Stimulated activated memory B cell treated with anti-CD40 and anti-IgM and Interleukin-4, amounts not matched to agents 10 μg/mL and 1 μg/mL and 100 μg/mL, for 72 hours (primary cell): ENCODE results near the gene LRRC26.

ENCODE experiments used
- ATAC-seq: fragments of 150-1000 bp; cut with Tn5 transposase; 2 replicates; pipeline ENCODE4 v1.10.0; 2021
- H3K27ac Mint-ChIP-seq: one replicate; pipeline ENCODE4 v1.8.0; 2022; ENCODE audit warnings: mild to moderate bottlenecking, mixed read lengths
- H3K27me3 Mint-ChIP-seq: one replicate; pipeline ENCODE4 v1.8.0; 2022; ENCODE audit warnings: mixed read lengths
- H3K36me3 Mint-ChIP-seq: one replicate; pipeline ENCODE4 v1.8.0; 2022; ENCODE audit warnings: mixed read lengths
- H3K4me1 Mint-ChIP-seq: one replicate; pipeline ENCODE4 v1.8.0; 2022; ENCODE audit warnings: mixed read lengths
- H3K4me3 Mint-ChIP-seq: one replicate; pipeline ENCODE4 v1.8.0; 2022; ENCODE audit warnings: mild to moderate bottlenecking, moderate library complexity, mixed read lengths
- H3K9me3 Mint-ChIP-seq: one replicate; pipeline ENCODE4 v1.8.0; 2022; ENCODE audit warnings: mixed read lengths

Gene LRRC26

GRCh38 chr9:137178939-137179630 is 9.2 kb upstream of the LRRC26 start:
- no peak for ATAC-seq
- no peak overlapping the region for H3K4me3 Mint-ChIP-seq
- H3K27me3 Mint-ChIP-seq, result no peaks in the 10 kb centered on the region
- no peak overlapping the region for H3K27ac Mint-ChIP-seq
- H3K36me3 Mint-ChIP-seq, result peaks cover 51% of the 10 kb centered on the region
- peaks cover 10% of the 10 kb centered on the region for H3K4me1 Mint-ChIP-seq
- H3K9me3 Mint-ChIP-seq, result no peaks in the 10 kb centered on the region

- Mint-ChIP-seq H3K9me3 (no peaks in the 10 kb centered on the region), H3K4me3 (no peak overlapping the region), H3K27me3 (peaks cover 3% of the 10 kb centered on the region), H3K27ac (no peak overlapping the region), H3K36me3 (peaks cover 44% of the 10 kb centered on the region), H3K4me1 (peaks cover 8% of the 10 kb centered on the region)
- no peak for ATAC-seq
These were observed 8.5 kb upstream of the LRRC26 start for GRCh38 chr9:137178201-137178938.

DNA sequence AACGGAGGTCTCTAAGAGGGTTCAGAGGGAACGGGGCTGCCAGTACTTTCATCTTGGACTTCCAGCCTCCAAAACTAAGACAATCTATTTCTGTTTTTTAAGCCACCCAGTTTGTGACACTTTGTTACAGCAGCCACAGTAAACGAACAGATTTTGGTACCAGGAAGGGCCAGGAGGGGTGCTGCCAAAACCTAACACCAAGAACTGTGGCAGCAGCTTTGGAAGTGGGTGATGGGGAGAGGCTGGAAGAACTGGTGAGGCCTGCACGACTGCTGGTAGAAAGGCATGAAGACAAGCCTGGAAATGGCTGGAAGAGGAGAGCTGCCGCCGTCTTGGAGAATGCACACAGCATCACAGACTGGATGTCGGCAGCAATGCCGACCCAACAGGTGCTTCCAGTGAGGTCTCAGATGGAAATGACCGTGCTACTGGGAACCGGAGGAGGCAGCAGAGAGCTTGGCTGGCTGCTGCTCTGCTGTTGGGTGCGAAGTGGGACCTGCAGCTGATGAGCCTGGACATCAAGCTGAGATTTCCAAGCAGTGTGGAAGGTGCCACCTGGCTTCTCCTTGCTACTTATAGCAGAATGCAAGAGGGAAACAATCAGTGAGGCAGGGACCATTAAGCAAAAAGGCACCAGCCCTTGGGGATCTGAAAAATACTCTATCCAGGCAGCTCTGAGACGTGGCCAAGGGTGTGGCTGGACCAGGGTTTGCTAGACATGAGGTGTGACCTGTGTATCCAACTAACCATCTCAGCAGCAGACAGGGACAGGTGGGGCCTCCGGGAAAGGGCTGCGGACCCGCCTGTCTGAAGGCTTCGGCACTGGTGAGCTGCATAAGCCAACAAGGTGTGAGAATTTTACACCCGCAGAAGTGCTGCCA is 6.7 kb upstream of the LRRC26 start:
- H3K27ac Mint-ChIP-seq, result no peak overlapping the region
- H3K9me3 Mint-ChIP-seq, result no peaks in the 10 kb centered on the region
- H3K4me1 Mint-ChIP-seq, result peaks cover 8% of the 10 kb centered on the region
- H3K4me3 Mint-ChIP-seq, result no peak overlapping the region
- no peak for ATAC-seq
- peaks cover 12% of the 10 kb centered on the region for H3K27me3 Mint-ChIP-seq
- H3K36me3 Mint-ChIP-seq, result peaks cover 29% of the 10 kb centered on the region

GRCh38 chr9:137175345-137175961 is 5.6 kb upstream of the LRRC26 start:
- ATAC-seq, result no peak
- no peak overlapping the region for H3K27ac Mint-ChIP-seq

DNA sequence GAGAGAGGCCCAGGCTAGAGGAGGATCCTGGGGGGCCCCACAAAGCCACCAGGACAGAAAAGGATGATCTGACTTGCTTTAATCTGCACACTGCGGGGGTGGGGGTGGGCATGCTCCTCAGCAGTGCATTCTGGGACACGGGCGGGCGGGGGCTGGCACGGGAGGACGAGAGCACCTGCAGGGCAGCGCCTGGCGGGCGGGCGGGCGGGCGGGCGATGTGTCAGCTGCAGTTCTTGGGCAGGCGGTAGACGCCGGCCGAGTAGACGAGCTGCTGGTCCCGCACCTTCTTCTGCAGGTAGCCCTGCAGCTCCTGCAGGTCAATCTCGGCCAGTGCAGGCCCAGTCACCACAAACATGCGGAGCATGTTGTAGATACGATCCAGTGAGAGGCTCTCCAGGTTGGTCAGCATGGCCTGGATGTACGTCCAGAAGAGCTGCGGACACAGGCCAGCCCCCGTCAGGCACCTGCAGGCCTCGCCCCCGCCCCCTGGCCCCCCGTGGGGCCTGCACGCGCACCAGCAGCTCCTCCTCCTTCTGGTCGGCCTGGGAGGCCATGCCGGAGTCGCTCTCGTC is 5.0 kb upstream of the LRRC26 start:
- no peak for ATAC-seq
- Mint-ChIP-seq H3K27ac (no peak overlapping the region), H3K4me1 (peaks cover 8% of the 10 kb centered on the region), H3K9me3 (no peaks in the 10 kb centered on the region), H3K27me3 (peaks cover 29% of the 10 kb centered on the region), H3K4me3 (no peak overlapping the region), H3K36me3 (peaks cover 21% of the 10 kb centered on the region)

More at GRCh38 chr9:137175345-137175961, 5.6 kb upstream of the LRRC26 start:
- H3K4me1 Mint-ChIP-seq, result peaks cover 8% of the 10 kb centered on the region
- no peak overlapping the region for H3K4me3 Mint-ChIP-seq
- no peaks in the 10 kb centered on the region for H3K9me3 Mint-ChIP-seq
- peaks cover 23% of the 10 kb centered on the region for H3K27me3 Mint-ChIP-seq
- peaks cover 28% of the 10 kb centered on the region for H3K36me3 Mint-ChIP-seq

DNA sequence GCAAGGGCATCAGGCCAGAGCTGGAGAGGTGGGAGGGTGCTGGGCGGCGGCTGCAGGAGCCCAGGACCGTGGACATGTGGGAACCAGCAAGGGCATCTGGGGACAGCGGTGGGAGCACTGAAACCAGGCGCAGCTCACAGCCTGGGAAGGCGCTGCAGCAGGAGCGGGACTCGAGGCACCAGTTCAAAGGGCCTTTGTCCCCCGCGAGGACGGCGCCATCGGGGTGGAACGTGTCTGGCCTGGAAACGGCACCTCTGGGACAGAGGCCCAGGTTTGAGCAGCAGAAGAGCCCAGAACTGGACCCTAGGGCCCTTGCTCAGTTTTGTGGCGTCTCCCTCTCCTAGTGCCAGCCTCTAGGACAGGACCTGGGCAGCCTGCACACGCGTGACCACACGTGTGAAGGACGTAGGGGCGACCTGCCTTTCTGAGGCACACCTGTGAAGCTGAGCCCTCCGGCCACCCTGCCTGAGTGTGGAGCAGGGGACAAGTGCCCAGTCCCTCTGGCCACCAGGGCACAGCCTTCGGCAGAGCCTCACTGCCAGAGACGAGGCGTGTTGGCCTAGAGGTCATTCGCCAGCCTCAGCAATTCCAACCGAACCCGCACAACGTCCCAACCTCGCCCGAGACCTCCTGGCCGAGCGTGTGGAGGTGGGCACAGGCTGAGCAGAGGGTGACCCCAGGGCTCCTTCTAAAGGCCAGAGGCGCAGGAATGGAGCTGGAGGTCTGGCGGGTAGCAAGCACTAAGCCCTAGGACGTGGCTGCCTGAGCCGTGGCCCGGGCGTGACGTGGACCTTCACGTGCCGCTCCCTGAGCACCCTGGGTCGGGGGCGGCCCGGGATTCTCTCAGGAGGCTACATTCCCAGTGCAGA is 4.2 kb upstream of the LRRC26 start:
- H3K4me1 Mint-ChIP-seq, result peaks cover 8% of the 10 kb centered on the region
- H3K9me3 Mint-ChIP-seq, result no peaks in the 10 kb centered on the region
- peaks cover 33% of the 10 kb centered on the region for H3K27me3 Mint-ChIP-seq
- ATAC-seq, result no peak
- H3K4me3 Mint-ChIP-seq, result no peak overlapping the region
- H3K27ac Mint-ChIP-seq, result no peak overlapping the region
- H3K36me3 Mint-ChIP-seq, result peaks cover 14% of the 10 kb centered on the region

DNA sequence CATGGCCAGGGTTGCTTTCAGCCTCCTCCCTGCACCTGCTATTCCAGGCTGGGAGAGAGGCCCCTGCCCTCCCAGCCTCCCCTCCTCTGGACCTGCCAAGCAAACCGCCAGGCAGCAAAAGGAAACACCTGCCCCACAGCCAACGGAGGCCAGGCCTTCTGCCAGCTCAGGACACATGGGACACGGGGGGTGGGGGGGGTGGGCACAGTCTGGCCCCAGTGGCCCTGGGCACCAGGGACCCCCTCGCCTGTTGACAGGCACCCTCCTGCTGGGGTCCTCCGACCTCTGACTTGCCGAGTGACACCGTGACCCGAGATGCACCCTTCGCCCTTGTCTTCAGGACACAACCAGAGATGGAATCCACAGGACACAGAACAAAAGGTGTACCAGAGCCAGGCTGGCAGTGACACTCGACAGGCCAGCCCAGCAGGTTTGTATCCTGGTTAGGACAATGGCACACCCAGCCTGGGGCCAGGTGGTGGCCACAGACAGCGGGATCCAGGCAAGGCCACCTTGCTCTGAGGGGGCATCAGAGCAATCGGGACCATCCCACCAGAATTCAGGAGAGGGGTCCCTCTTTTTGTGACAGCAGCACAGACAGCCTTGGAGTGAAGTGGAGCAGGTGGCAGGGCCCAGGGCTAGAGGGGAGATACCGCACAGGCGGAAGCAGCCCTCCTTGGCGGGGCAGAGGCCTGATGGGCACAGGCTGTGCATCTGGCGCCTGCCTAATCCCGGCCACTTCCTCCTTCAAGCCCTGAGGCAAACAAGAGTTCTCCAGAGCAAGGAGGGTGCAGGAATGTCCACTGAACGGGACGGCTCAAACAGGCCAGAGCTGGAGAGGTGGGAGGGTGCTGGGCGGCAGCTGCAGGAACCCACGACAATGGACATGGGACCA is 3.3 kb upstream of the LRRC26 start:
- H3K4me1 Mint-ChIP-seq, result peaks cover 8% of the 10 kb centered on the region
- H3K9me3 Mint-ChIP-seq, result no peaks in the 10 kb centered on the region
- ATAC-seq, result no peak
- H3K4me3 Mint-ChIP-seq, result no peak overlapping the region
- H3K27ac Mint-ChIP-seq, result no peak overlapping the region
- H3K36me3 Mint-ChIP-seq, result peaks cover 13% of the 10 kb centered on the region
- H3K27me3 Mint-ChIP-seq, result peaks cover 39% of the 10 kb centered on the region

DNA sequence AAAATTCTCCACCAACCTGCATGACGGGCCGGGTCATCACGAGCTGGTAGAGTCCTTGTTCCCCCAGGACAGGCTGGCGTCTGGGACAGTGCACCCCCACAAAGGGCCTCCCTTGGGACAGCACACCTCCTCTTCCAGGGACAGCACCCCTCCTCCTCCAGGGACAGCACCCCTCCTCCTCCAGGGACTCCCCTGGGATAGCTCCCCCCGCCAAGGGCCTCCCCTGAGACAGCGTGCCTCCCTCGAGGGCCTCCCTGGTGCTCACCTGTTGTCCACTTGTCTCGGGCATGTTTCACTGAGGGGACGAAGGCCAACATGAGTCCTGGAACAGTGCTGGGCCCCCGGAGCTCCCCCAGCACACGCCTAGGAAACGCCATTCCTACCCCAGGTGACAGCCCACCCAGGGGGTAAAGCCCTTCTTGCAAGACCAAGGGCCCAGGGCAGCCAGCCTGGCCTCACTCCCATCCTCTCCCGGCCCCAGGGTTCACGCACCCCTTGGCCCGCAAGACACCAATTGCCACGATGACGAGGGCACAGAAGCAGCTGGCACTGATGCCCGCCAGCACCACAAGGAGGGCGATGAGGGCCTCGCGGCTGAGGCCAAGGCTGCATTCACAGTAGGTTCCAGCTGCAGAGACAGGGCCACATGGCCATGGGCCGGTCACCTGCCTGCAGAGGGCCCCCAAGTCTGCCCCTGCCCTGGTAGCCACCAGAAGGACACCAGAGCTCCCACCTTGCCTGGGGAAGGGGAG is 1.5 kb upstream of the LRRC26 start:
- H3K36me3 Mint-ChIP-seq, result no peaks in the 10 kb centered on the region
- peaks cover 9% of the 10 kb centered on the region for H3K4me1 Mint-ChIP-seq
- H3K4me3 Mint-ChIP-seq, result no peak overlapping the region
- H3K27ac Mint-ChIP-seq, result no peak overlapping the region
- H3K27me3 Mint-ChIP-seq, result peaks cover 46% of the 10 kb centered on the region
- ATAC-seq, result no peak
- no peaks in the 10 kb centered on the region for H3K9me3 Mint-ChIP-seq

GRCh38 chr9:137170486-137171148 is 766 bp upstream of the LRRC26 start:
- no peaks in the 10 kb centered on the region for H3K9me3 Mint-ChIP-seq
- H3K27me3 Mint-ChIP-seq, result peaks cover 53% of the 10 kb centered on the region

DNA sequence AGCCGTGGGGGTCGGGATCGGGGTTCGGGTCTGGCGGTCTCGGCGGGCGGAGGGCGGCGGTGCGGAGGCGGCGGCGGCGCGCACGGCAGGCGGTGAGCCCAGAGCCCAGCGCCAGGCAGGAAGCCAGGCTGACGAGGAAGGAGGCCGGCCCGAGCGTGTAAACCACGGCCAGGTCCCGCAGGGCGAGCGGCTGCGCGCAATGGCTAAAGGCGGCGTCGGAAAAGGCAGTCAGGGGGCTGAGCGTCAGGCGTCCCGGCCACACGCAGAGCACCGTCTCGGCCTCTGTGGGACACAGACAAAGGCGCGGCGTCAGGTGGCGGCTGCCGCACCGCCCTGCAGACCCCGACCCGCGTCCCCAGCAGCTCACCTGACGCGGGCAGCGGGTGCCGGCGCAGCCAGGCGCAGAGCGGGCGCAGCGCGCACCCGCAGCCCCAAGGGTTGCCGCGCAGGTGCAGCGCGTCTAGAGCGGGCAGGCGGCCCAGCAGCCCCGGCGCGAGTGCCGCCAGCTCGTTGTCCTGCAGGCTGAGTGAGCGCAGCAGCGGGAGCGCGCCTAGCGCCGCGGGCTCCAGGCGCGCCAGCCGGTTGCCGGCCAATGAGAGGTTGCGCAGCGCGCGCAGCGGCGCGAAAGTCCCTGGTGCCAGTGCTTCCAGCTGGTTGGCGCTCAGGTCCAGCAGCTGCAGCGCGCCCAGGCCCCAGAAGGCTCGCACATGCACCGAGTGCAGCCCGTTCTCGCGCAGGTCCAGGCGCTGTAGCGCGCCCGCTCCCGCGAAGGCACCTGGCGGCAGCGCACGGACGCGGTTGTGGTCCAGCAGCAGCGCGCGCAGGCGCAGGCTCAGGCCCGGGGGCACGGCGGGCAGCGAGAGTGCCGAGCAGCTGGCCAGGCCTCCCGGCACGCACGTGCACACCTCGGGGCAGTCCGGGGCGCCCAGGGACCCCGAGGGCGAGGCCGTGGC is 671 bp downstream of the LRRC26 start:
- Mint-ChIP-seq H3K27me3 (peaks cover 67% of the 10 kb centered on the region), H3K27ac (no peak overlapping the region), H3K4me3 (peak overlapping the region; percentile 72), H3K36me3 (no peaks in the 10 kb centered on the region), H3K9me3 (no peaks in the 10 kb centered on the region), H3K4me1 (peaks cover 6% of the 10 kb centered on the region)
- ATAC-seq, result no peak

More at GRCh38 chr9:137170486-137171148, 766 bp upstream of the LRRC26 start:
- Mint-ChIP-seq H3K27ac (no peak overlapping the region), H3K36me3 (no peaks in the 10 kb centered on the region), H3K4me1 (peaks cover 6% of the 10 kb centered on the region), H3K4me3 (no peak overlapping the region)
- ATAC-seq, result no peak

DNA sequence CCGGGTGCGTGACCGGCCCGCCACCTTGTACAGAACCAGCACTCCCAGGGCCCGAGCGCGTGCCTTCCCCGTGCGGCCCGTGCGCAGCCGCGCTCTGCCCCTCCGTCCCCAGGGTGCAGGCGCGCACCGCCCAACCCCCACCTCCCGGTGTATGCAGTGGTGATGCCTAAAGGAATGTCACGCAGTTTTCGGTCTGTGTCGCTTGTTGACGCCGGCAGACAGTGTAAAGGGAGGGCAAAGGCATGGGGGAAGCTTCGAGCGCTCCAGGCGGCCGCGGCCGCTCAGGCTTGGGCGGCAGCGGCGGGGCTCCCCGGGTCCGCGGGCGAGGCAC is 1.3 kb downstream of the LRRC26 start:
- Mint-ChIP-seq H3K36me3 (no peaks in the 10 kb centered on the region), H3K27ac (no peak overlapping the region), H3K9me3 (no peaks in the 10 kb centered on the region), H3K4me3 (peak overlapping the region; percentile 34), H3K27me3 (peaks cover 71% of the 10 kb centered on the region), H3K4me1 (peaks cover 6% of the 10 kb centered on the region)
- no peak for ATAC-seq
